SK-N-SH (cell line): ENCODE results near the gene VTI1B. TPM values are rescaled to one million over a fixed set of nuclear protein-coding genes. Genes with fewer than 3 reads are reported as not detected.
"Not testable (repeated sequence)": the region's sequence is repeated elsewhere in the genome, so short reads cannot be mapped to it uniquely, and the experiment has no call there.

ENCODE experiments used
- CTCF ChIA-PET: fragments of 300-600, 350-600 bp; formaldehyde crosslinking; extraction: SDS; loops from one replicate; lab custom pipeline; 2021; lab: Yijun Ruan, JAX
- POLR2A ChIA-PET: fragments of 350-600 bp; sonication (Branson Sonifier 250); formaldehyde crosslinking; extraction: SDS; loops from one replicate; lab custom pipeline; 2020; ENCODE audit warnings: antibody characterized with exemption, inconsistent platforms; lab: Yijun Ruan, JAX
- DNase-seq: peaks from one replicate; pipeline ENCODE4 v3.0.0; 2012
- H2AFZ ChIP-seq: fragments of 200-600 bp; sonication (generic); 2 replicates; pipeline ENCODE4 v1.8.1; 2016; ENCODE audit warnings: antibody characterized with exemption, mild to moderate bottlenecking, low read depth
- H3F3A ChIP-seq: fragments of 200-600 bp; sonication (generic); replicated peaks from 2 replicates; pipeline ENCODE3; 2016; ENCODE audit warnings: antibody characterized with exemption, mild to moderate bottlenecking; ENCODE audit not compliant: insufficient read depth
- H3K27ac ChIP-seq, 2 experiments: fragments of 200-500 bp in 1 of 2; fragments of 200-600 bp in 1 of 2; sonication (Bioruptor generic) in 1 of 2; sonication (generic), shearing (Covaris generic) in 1 of 2; 2 replicates each; pipeline versions ENCODE4 v1.5.1 to v1.6.1; 2014 to 2016; ENCODE audit warnings: low read depth in 2 of 2, inconsistent platforms in 1 of 2, low read length in 1 of 2, mild to moderate bottlenecking in 1 of 2, mixed read lengths in 1 of 2
- H3K27me3 ChIP-seq: fragments of 200-600 bp; sonication (generic), shearing (Covaris generic); 2 replicates; pipeline ENCODE4 v1.6.1; 2016; ENCODE audit warnings: mixed run types; ENCODE audit not compliant: insufficient read depth
- H3K36me3 ChIP-seq, 2 experiments: fragments of 200-500 bp in 1 of 2; fragments of 200-600 bp in 1 of 2; sonication (Bioruptor generic) in 1 of 2; sonication (generic) in 1 of 2; replicated peaks in 1 of 2; 2 replicates each; pipeline versions ENCODE3 to v1.5.1; 2014 to 2016; ENCODE audit warnings: low read length in 1 of 2, mild to moderate bottlenecking in 1 of 2; ENCODE audit not compliant: insufficient read depth in 2 of 2, control insufficient read depth in 1 of 2
- H3K4me1 ChIP-seq, 2 experiments: fragments of 200-500 bp in 1 of 2; fragments of 200-600 bp in 1 of 2; sonication (Bioruptor generic) in 1 of 2; sonication (generic), shearing (Covaris generic) in 1 of 2; 2 replicates each; pipeline versions ENCODE4 v1.5.1 to v1.6.1; 2014 to 2016; ENCODE audit warnings: low read depth in 1 of 2, low read length in 1 of 2, mixed run types in 1 of 2; ENCODE audit not compliant: insufficient read depth in 2 of 2, control insufficient read depth in 1 of 2
- H3K4me2 ChIP-seq: fragments of 200-600 bp; sonication (generic), shearing (Covaris generic); 2 replicates; pipeline ENCODE4 v1.6.1; 2017; ENCODE audit warnings: mixed run types
- H3K4me3 ChIP-seq, 2 experiments: fragments of 200-500 bp in 1 of 2; fragments of 200-600 bp in 1 of 2; sonication (Bioruptor generic) in 1 of 2; sonication (generic), shearing (Covaris generic) in 1 of 2; 2 replicates each; pipeline versions ENCODE4 v1.5.1 to v1.8.1; 2014 to 2016; ENCODE audit warnings: low read depth in 2 of 2, inconsistent platforms in 1 of 2, low read length in 1 of 2, mild to moderate bottlenecking in 1 of 2, mixed read lengths in 1 of 2, moderate library complexity in 1 of 2
- H3K79me2 ChIP-seq: fragments of 200-600 bp; sonication (generic); 2 replicates; pipeline ENCODE4 v1.8.1; 2017; ENCODE audit warnings: mild to moderate bottlenecking; ENCODE audit not compliant: insufficient read depth
- H3K9ac ChIP-seq: fragments of 200-600 bp; sonication (generic); 2 replicates; pipeline ENCODE4 v1.6.1; 2017; ENCODE audit warnings: mixed run types
- H3K9me2 ChIP-seq: fragments of 200-600 bp; sonication (generic); 2 replicates; pipeline ENCODE4 v1.6.1; 2017; ENCODE audit warnings: mixed run types
- H3K9me3 ChIP-seq: fragments of 200-600 bp; sonication (generic); 2 replicates; pipeline ENCODE4 v1.6.1; 2017; ENCODE audit warnings: mixed run types, mild to moderate bottlenecking, moderate library complexity
- H4K20me1 ChIP-seq: fragments of 200-600 bp; sonication (generic); 2 replicates; pipeline ENCODE4 v1.6.1; 2017; ENCODE audit warnings: mild to moderate bottlenecking, mixed run types; ENCODE audit not compliant: insufficient read depth
- EP300 ChIP-seq, 2 experiments: IDR thresholded peaks; 2 replicates each; pipeline versions ENCODE4 v1.4.0 to v1.6.1; 2012; ENCODE audit warnings: borderline replicate concordance in 1 of 2, low read depth in 1 of 2, low read length in 1 of 2
- EZH2phosphoT487 ChIP-seq: fragments of 200-600 bp; sonication (generic); IDR thresholded peaks from 2 replicates; pipeline ENCODE4 v1.6.1; 2017; ENCODE audit warnings: low read depth, mixed run types, mild to moderate bottlenecking, antibody characterized with exemption, moderate library complexity, borderline replicate concordance
- FOSL2 ChIP-seq: IDR thresholded peaks from 2 replicates; pipeline ENCODE4 v1.4.0; 2012; ENCODE audit warnings: low read depth, mild to moderate bottlenecking, moderate library complexity, borderline replicate concordance
- FOXM1 ChIP-seq: IDR thresholded peaks from 2 replicates; pipeline ENCODE4 v1.4.0; 2012; ENCODE audit warnings: low read depth, mild to moderate bottlenecking
- IRF3 ChIP-seq: fragments of 150-350 bp; IDR thresholded peaks from 2 replicates; pipeline ENCODE4 v1.6.1; 2016; ENCODE audit warnings: mild to moderate bottlenecking, low read depth, low read length
- MEF2A ChIP-seq: IDR thresholded peaks from 2 replicates; pipeline ENCODE4 v1.4.0; 2012; ENCODE audit warnings: low read depth, borderline replicate concordance
- NRF1 ChIP-seq: IDR thresholded peaks from 2 replicates; pipeline ENCODE4 v1.6.1; 2012; ENCODE audit warnings: low read depth, mild to moderate bottlenecking, low read length
- PBX3 ChIP-seq: IDR thresholded peaks from 2 replicates; pipeline ENCODE4; 2012
- REST ChIP-seq: IDR thresholded peaks from 2 replicates; pipeline ENCODE4 v1.6.1; 2012; ENCODE audit warnings: mild to moderate bottlenecking, low read depth, low read length, moderate library complexity
- SMC3 ChIP-seq: IDR thresholded peaks from 2 replicates; pipeline ENCODE4 v1.6.1; 2012; ENCODE audit warnings: low read depth, low read length, improper control_type of control experiment
- TAF1 ChIP-seq: IDR thresholded peaks from 2 replicates; pipeline ENCODE4 v1.6.1; 2012; ENCODE audit warnings: low read depth, mild to moderate bottlenecking, low read length, moderate library complexity, borderline replicate concordance
- YY1 ChIP-seq: IDR thresholded peaks from 2 replicates; pipeline ENCODE4 v1.4.0; 2012; ENCODE audit warnings: low read depth, mild to moderate bottlenecking
- WGBS: methylation state at CpG from one replicate; pipeline ENCODE4 v1.1.6; 2017; ENCODE audit warnings: low lambda C conversion rate; 5-methylcytosine and 5-hydroxymethylcytosine counted together
- polyA plus RNA-seq, 3 experiments: library from polyadenylated mRNA; depleted of rRNA; stranded (reverse); fragments of >200 nt; gene quantifications; 2 replicates each; pipeline ENCODE4 v1.2.3, GENCODE V29; 2012
- TF ChIP-seq, protein P1 (sequence below): IDR thresholded peaks from 2 replicates; pipeline ENCODE4 v1.4.0; 2012; ENCODE audit warnings: low read depth, borderline replicate concordance
- TF ChIP-seq, protein P2 (sequence below): fragments of 150-350 bp; IDR thresholded peaks from 2 replicates; pipeline ENCODE4 v1.6.1; 2017; ENCODE audit warnings: antibody characterized with exemption, low read length, low read depth, borderline replicate concordance
- TF ChIP-seq, protein P3 (sequence below): IDR thresholded peaks from 2 replicates; pipeline ENCODE4 v1.4.0; 2012; ENCODE audit warnings: low read depth, borderline replicate concordance

Gene VTI1B
- polyA plus RNA-seq, 1 of the 3 experiments (the other 2 are of a cell fraction), result 59.2 TPM

- not testable (repeated sequence) for H3K27ac ChIP-seq
- 88% methylated on average over 8 of the region's 8 CpGs for WGBS
These were observed 27.1 kb upstream of the VTI1B start, which contains the start of gene RDH12 for GRCh38 chr14:67701492-67701891. Gene RDH12, plus strand, starts transcription at chr14:67701886. Its CDS starts 20,757 bp downstream, at chr14:67722643.

DNA sequence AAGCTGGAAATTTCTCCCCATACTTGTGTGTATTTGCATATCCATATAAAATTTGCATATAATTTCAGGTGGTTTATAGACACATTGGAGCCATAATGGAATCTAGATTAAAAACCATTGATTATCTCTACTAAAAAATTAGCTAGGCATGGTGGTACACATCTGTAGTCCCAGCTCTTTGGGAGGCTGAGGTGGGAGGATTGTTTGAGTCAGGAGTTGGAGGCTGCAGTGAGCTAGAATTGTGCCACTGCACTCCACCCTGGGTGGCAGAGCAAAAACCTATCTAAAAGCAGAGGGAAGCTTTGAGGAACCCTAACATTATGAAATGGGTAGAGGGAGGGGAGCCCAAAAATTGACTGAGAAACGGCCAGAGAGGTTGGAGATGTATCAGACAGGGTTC, 23.7 kb upstream of the VTI1B start:
- no peak overlapping the region for H3K4me3 ChIP-seq
- peaks cover 22% of the 10 kb centered on the region for H3K79me2 ChIP-seq
- POLR2A ChIA-PET, result interaction anchor here (1.1 kb wide), 1 partner anchor 23 kb away, joined by 3 read pairs; no protein-coding TSS in a partner anchor
- no peak overlapping the region for H3K4me2 ChIP-seq
- peaks cover 6 to 9% of the 10 kb centered on the region in 2 experiments; a peak in 2 of 4 replicates for H3K4me1 ChIP-seq
- H3K27ac ChIP-seq, result no peak overlapping the region
- DNase-seq, result no peak
- no peak for TF ChIP-seq PBX3
- no peak for TF ChIP-seq REST
- TF ChIP-seq YY1, result no peak
- TF ChIP-seq, protein P1, sequence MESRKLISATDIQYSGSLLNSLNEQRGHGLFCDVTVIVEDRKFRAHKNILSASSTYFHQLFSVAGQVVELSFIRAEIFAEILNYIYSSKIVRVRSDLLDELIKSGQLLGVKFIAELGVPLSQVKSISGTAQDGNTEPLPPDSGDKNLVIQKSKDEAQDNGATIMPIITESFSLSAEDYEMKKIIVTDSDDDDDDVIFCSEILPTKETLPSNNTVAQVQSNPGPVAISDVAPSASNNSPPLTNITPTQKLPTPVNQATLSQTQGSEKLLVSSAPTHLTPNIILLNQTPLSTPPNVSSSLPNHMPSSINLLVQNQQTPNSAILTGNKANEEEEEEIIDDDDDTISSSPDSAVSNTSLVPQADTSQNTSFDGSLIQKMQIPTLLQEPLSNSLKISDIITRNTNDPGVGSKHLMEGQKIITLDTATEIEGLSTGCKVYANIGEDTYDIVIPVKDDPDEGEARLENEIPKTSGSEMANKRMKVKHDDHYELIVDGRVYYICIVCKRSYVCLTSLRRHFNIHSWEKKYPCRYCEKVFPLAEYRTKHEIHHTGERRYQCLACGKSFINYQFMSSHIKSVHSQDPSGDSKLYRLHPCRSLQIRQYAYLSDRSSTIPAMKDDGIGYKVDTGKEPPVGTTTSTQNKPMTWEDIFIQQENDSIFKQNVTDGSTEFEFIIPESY, result no peak
- no peak for TF ChIP-seq EP300 (IDR thresholded peaks at IDR 0.05; ENCODE audit: borderline replicate concordance in 1 of 2, low read depth in 1 of 2, low read length in 1 of 2)
- TF ChIP-seq, protein P2, sequence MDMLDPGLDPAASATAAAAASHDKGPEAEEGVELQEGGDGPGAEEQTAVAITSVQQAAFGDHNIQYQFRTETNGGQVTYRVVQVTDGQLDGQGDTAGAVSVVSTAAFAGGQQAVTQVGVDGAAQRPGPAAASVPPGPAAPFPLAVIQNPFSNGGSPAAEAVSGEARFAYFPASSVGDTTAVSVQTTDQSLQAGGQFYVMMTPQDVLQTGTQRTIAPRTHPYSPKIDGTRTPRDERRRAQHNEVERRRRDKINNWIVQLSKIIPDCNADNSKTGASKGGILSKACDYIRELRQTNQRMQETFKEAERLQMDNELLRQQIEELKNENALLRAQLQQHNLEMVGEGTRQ, result no peak
- TF ChIP-seq NRF1, result no peak
- TF ChIP-seq EZH2phosphoT487, result no peak
- TF ChIP-seq IRF3, result no peak
- no peak for TF ChIP-seq TAF1
- TF ChIP-seq, protein P3, sequence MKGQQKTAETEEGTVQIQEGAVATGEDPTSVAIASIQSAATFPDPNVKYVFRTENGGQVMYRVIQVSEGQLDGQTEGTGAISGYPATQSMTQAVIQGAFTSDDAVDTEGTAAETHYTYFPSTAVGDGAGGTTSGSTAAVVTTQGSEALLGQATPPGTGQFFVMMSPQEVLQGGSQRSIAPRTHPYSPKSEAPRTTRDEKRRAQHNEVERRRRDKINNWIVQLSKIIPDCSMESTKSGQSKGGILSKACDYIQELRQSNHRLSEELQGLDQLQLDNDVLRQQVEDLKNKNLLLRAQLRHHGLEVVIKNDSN, result no peak
- TF ChIP-seq SMC3, result no peak
- TF ChIP-seq MEF2A, result no peak
- TF ChIP-seq FOXM1, result no peak
- no peak for TF ChIP-seq FOSL2
- H4K20me1 ChIP-seq, result peaks cover 10% of the 10 kb centered on the region; the same call in 1 of the 2 replicates
- H3K36me3 ChIP-seq, result no peaks in the 10 kb centered on the region
- H3K9me2 ChIP-seq, result no peaks in the 10 kb centered on the region
- H3F3A ChIP-seq, result peaks cover 4% of the 10 kb centered on the region
- 21% methylated on average over 1 of the region's 1 CpG for WGBS
- H2AFZ ChIP-seq, result no peak overlapping the region
- H3K9me3 ChIP-seq, result no peaks in the 10 kb centered on the region
- CTCF ChIA-PET, result interaction anchor here (0.9 to 1.9 kb wide), 4 partner anchors 25 to 114 kb away, joined by 3 to 7 read pairs (median 4); partner anchors contain the start of gene ARG2
- H3K27me3 ChIP-seq, result no peaks in the 10 kb centered on the region
- H3K9ac ChIP-seq, result no peak overlapping the region

More at GRCh38 chr14:67701492-67701891, 27.1 kb upstream of the VTI1B start, which contains the start of gene RDH12:
- H3K9me3 ChIP-seq, DNase-seq, H3K9ac ChIP-seq, H3K36me3 ChIP-seq, H3K4me3 ChIP-seq, H3K27me3 ChIP-seq, POLR2A ChIA-PET, H4K20me1 ChIP-seq, H3F3A ChIP-seq, H3K4me2 ChIP-seq, H3K79me2 ChIP-seq, H3K9me2 ChIP-seq, H3K4me1 ChIP-seq, H2AFZ ChIP-seq: not testable (repeated sequence)
- CTCF ChIA-PET, result interaction anchor here (1.4 to 11.0 kb wide), 7 partner anchors 14 to 274 kb away, joined by 3 to 208 read pairs (median 9); partner anchors contain the start of genes ARG2 and PIGH
